ENCODE results near the gene NXPE3.

NXPE3 gene

GRCh38 chr3:101817992-101818391 is 39.0 kb downstream of the NXPE3 start:
- no peak for TF ChIP-seq CTCF (IDR thresholded peaks at IDR 0.05; ENCODE audit: low read depth, low read length, poor library complexity, severe bottlenecking)
- no peak for TF ChIP-seq EZH2phosphoT487 (IDR thresholded peaks at IDR 0.05; ENCODE audit: borderline replicate concordance, low read length)
- H3K27me3 ChIP-seq (ENCODE audit: control insufficient read depth, low read length) = no peaks in the 10 kb centered on the region
- H3F3A ChIP-seq (ENCODE audit: control insufficient read depth, insufficient read depth) = peaks cover 13% of the 10 kb centered on the region
- H3K4me1 ChIP-seq (ENCODE audit: control insufficient read depth, low read length) = peaks cover 58% of the 10 kb centered on the region
- no peaks in the 10 kb centered on the region for H3K9me3 ChIP-seq (ENCODE audit: control insufficient read depth, insufficient read depth, low read length)
- peak overlapping the region; percentile 19 for H3K4me3 ChIP-seq (ENCODE audit: low read length)
- H4K20me1 ChIP-seq (ENCODE audit: control insufficient read depth, insufficient read depth, low read depth, low read length) = no peaks in the 10 kb centered on the region
- H3K36me3 ChIP-seq (ENCODE audit: control insufficient read depth, low read length) = peaks cover 41% of the 10 kb centered on the region
- H3K27ac ChIP-seq (ENCODE audit: low read depth, low read length) = peak overlapping the region; percentile 83
- H3K9me2 ChIP-seq (replicated peaks; ENCODE audit: control insufficient read depth, low read length) = no peaks in the 10 kb centered on the region
- peak overlapping the region; percentile 67 for H3K4me2 ChIP-seq (ENCODE audit: low read length)
- H3K79me2 ChIP-seq (ENCODE audit: control insufficient read depth, low read length) = peaks cover 5% of the 10 kb centered on the region

GRCh38 chr3:101819649-101820206 is 40.7 kb downstream of the NXPE3 start:
- Histone ChIP-seq H3K27ac (ENCODE audit: low read depth, low read length) (peak overlapping the region; percentile 18; the same call in 1 of the 2 replicates), H4K20me1 (ENCODE audit: control insufficient read depth, insufficient read depth, low read depth, low read length) (no peaks in the 10 kb centered on the region), H3F3A (ENCODE audit: control insufficient read depth, insufficient read depth) (peaks cover 13% of the 10 kb centered on the region), H3K9me2 (replicated peaks; ENCODE audit: control insufficient read depth, low read length) (no peaks in the 10 kb centered on the region), H3K4me1 (ENCODE audit: control insufficient read depth, low read length) (peaks cover 47% of the 10 kb centered on the region), H3K4me3 (ENCODE audit: low read length) (no peak overlapping the region), H3K4me2 (ENCODE audit: low read length) (peak overlapping the region; percentile 26; the same call in 1 of the 2 replicates), H3K9me3 (ENCODE audit: control insufficient read depth, insufficient read depth, low read length) (no peaks in the 10 kb centered on the region), H3K79me2 (ENCODE audit: control insufficient read depth, low read length) (no peaks in the 10 kb centered on the region; the same call in 1 of the 2 replicates), H3K27me3 (ENCODE audit: control insufficient read depth, low read length) (no peaks in the 10 kb centered on the region), H3K36me3 (ENCODE audit: control insufficient read depth, low read length) (peaks cover 41% of the 10 kb centered on the region)
- TF ChIP-seq CTCF (IDR thresholded peaks at IDR 0.05; ENCODE audit: low read depth, low read length, poor library complexity, severe bottlenecking) (no peak), EZH2phosphoT487 (IDR thresholded peaks at IDR 0.05; ENCODE audit: borderline replicate concordance, low read length) (no peak)

GRCh38 chr3:101821503-101821902 is 42.5 kb downstream of the NXPE3 start:
- no peak overlapping the region for H3K4me2 ChIP-seq (ENCODE audit: low read length)
- H3K79me2 ChIP-seq (ENCODE audit: control insufficient read depth, low read length) = no peaks in the 10 kb centered on the region
- H3K4me1 ChIP-seq (ENCODE audit: control insufficient read depth, low read length) = peaks cover 47% of the 10 kb centered on the region
- no peak overlapping the region for H3K4me3 ChIP-seq (ENCODE audit: low read length)
- H3K27me3 ChIP-seq (ENCODE audit: control insufficient read depth, low read length) = no peaks in the 10 kb centered on the region
- H3K9me3 ChIP-seq (ENCODE audit: control insufficient read depth, insufficient read depth, low read length) = no peaks in the 10 kb centered on the region
- no peaks in the 10 kb centered on the region for H3K9me2 ChIP-seq (replicated peaks; ENCODE audit: control insufficient read depth, low read length)
- H4K20me1 ChIP-seq (ENCODE audit: control insufficient read depth, insufficient read depth, low read depth, low read length) = no peaks in the 10 kb centered on the region
- peaks cover 23% of the 10 kb centered on the region for H3F3A ChIP-seq (ENCODE audit: control insufficient read depth, insufficient read depth)
- H3K27ac ChIP-seq (ENCODE audit: low read depth, low read length) = no peak overlapping the region
- peaks cover 41% of the 10 kb centered on the region for H3K36me3 ChIP-seq (ENCODE audit: control insufficient read depth, low read length)
- TF ChIP-seq CTCF (IDR thresholded peaks at IDR 0.05; ENCODE audit: low read depth, low read length, poor library complexity, severe bottlenecking) (no peak), EZH2phosphoT487 (IDR thresholded peaks at IDR 0.05; ENCODE audit: borderline replicate concordance, low read length) (no peak)
